SHP77 (cell line): ENCODE results near the gene CNN1.

ENCODE experiments used
- DNase-seq, 2 experiments: peaks; one replicate each; lab custom pipeline; 2025; lab: John Stamatoyannopoulos, UW

CNN1 gene

GRCh38 chr19:11538232-11539036 is at the start of gene CNN1:
CNN1 (plus strand) TSS chr19:11538851; CDS start chr19:11538928, 77 bp downstream.
- no peak for DNase-seq

- DNase-seq, result no peak
Observed at GRCh38 chr19:11489378-11489777, 49.3 kb upstream of the CNN1 start.

GRCh38 chr19:11494634-11495285 is 43.9 kb upstream of the CNN1 start:
- DNase-seq, result no peak

- DNase-seq, result no peak
Observed at GRCh38 chr19:11495481-11495880, 43.2 kb upstream of the CNN1 start.

- no peak for DNase-seq
Observed at GRCh38 chr19:11495885-11496284, 42.8 kb upstream of the CNN1 start.

GRCh38 chr19:11496391-11497163 is 42.1 kb upstream of the CNN1 start:
- peak; percentile 38 to 59 for DNase-seq

GRCh38 chr19:11499220-11499726 is 39.4 kb upstream of the CNN1 start:
- no peak for DNase-seq

GRCh38 chr19:11499890-11500420 is 38.7 kb upstream of the CNN1 start:
- DNase-seq, result no peak

- DNase-seq, result no peak
Observed at GRCh38 chr19:11504502-11505031, 34.1 kb upstream of the CNN1 start.

- peak; percentile 91 to 92 for DNase-seq
Observed at GRCh38 chr19:11505032-11505503, 33.6 kb upstream of the CNN1 start.

GRCh38 chr19:11505504-11506100 is 33.0 kb upstream of the CNN1 start, which contains the start of gene ZNF653:
ZNF653 (minus strand) TSS chr19:11505839; CDS start chr19:11505786, 53 bp downstream.
- peak; percentile 91 for DNase-seq

- peak in 1 of 2 experiments; percentile 64 for DNase-seq
Observed at GRCh38 chr19:11506101-11506555, 32.5 kb upstream of the CNN1 start.

GRCh38 chr19:11506967-11507366 is 31.7 kb upstream of the CNN1 start:
- no peak for DNase-seq

- DNase-seq, result no peak
Observed at GRCh38 chr19:11507370-11508078, 31.1 kb upstream of the CNN1 start.

GRCh38 chr19:11510444-11510843 is 28.2 kb upstream of the CNN1 start:
- DNase-seq, result no peak

GRCh38 chr19:11513946-11514345 is 24.7 kb upstream of the CNN1 start:
- no peak for DNase-seq

- no peak for DNase-seq
Observed at GRCh38 chr19:11519138-11519537, 19.5 kb upstream of the CNN1 start.

GRCh38 chr19:11528551-11529341 is 9.9 kb upstream of the CNN1 start, which contains the start of gene ECSIT:
ECSIT (minus strand) TSS chr19:11529134; CDS start chr19:11519170, 9,964 bp downstream.
- peak; percentile 97 for DNase-seq

- peak; percentile 98 to 99 for DNase-seq
Observed at GRCh38 chr19:11530432-11530831, 8.2 kb upstream of the CNN1 start.
